Parathyroid adenoma (tissue), 2 donors: ENCODE results near the gene RHCE.
"Not testable (repeated sequence)": the region's sequence is repeated elsewhere in the genome, so short reads cannot be mapped to it uniquely, and the experiment has no call there.

Source experiments
- H2AFZ ChIP-seq: fragments of 300-600 bp; sonication (generic); one replicate; pipeline ENCODE4 v1.7.0; 2017; ENCODE audit warnings: antibody characterized with exemption, mild to moderate bottlenecking
- H3K27ac ChIP-seq: fragments of 300-600 bp; sonication (generic); one replicate; pipeline ENCODE4 v1.7.0; 2017
- H3K27me3 ChIP-seq: fragments of 300-600 bp; sonication (generic); one replicate; pipeline ENCODE4 v1.7.0; 2017; ENCODE audit warnings: low read length; ENCODE audit not compliant: control insufficient read depth, insufficient read depth
- H3K36me3 ChIP-seq: fragments of 300-600 bp; sonication (generic); one replicate; pipeline ENCODE4 v1.7.0; 2017; ENCODE audit warnings: low read length; ENCODE audit not compliant: control insufficient read depth, insufficient read depth
- H3K4me1 ChIP-seq: fragments of 300-600 bp; sonication (generic); one replicate; pipeline ENCODE4 v1.7.0; 2017; ENCODE audit warnings: control low read depth
- H3K4me2 ChIP-seq: fragments of 300-600 bp; sonication (generic); one replicate; pipeline ENCODE4 v1.7.0; 2017; ENCODE audit warnings: low read length
- H3K4me3 ChIP-seq: fragments of 300-600 bp; sonication (generic); one replicate; pipeline ENCODE4 v1.7.0; 2017; ENCODE audit warnings: low read depth, low read length
- H3K79me2 ChIP-seq: fragments of 300-600 bp; sonication (generic); one replicate; pipeline ENCODE4 v1.7.0; 2017; ENCODE audit warnings: control low read depth
- H3K9ac ChIP-seq: fragments of 300-600 bp; sonication (generic); one replicate; pipeline ENCODE4 v1.7.0; 2017; ENCODE audit warnings: mild to moderate bottlenecking
- H3K9me3 ChIP-seq: fragments of 300-600 bp; sonication (generic); one replicate; pipeline ENCODE4 v1.7.0; 2017; ENCODE audit warnings: low read length; ENCODE audit not compliant: control insufficient read depth
- CTCF ChIP-seq: fragments of 300-600 bp; sonication (generic); IDR thresholded peaks from one replicate; pipeline ENCODE4 v1.7.0; 2017; ENCODE audit warnings: antibody characterized with exemption, mild to moderate bottlenecking
- donor health status: primary hyperparathyroidism.

The RHCE gene

GRCh38 chr1:25392841-25393240 lies 27.8 kb downstream of the RHCE start:
- no peaks in the 10 kb centered on the region for H3K36me3 ChIP-seq
- H3K4me2 ChIP-seq: no peak overlapping the region
- H3K9ac ChIP-seq: no peak overlapping the region
- no peak overlapping the region for H3K4me3 ChIP-seq
- H3K9me3 ChIP-seq: no peaks in the 10 kb centered on the region
- H2AFZ ChIP-seq: no peak overlapping the region
- no peak for TF ChIP-seq CTCF
- H3K27me3 ChIP-seq: no peaks in the 10 kb centered on the region
- no peaks in the 10 kb centered on the region for H3K4me1 ChIP-seq
- H3K79me2 ChIP-seq: no peaks in the 10 kb centered on the region
- H3K27ac ChIP-seq: no peak overlapping the region

- H3K79me2 ChIP-seq, H3K9ac ChIP-seq, H2AFZ ChIP-seq, H3K27me3 ChIP-seq, H3K4me1 ChIP-seq, H3K4me2 ChIP-seq, H3K4me3 ChIP-seq, H3K36me3 ChIP-seq, H3K27ac ChIP-seq, H3K9me3 ChIP-seq: not testable (repeated sequence)
Measured at GRCh38 chr1:25389721-25390120, 30.9 kb downstream of the RHCE start.

DNA sequence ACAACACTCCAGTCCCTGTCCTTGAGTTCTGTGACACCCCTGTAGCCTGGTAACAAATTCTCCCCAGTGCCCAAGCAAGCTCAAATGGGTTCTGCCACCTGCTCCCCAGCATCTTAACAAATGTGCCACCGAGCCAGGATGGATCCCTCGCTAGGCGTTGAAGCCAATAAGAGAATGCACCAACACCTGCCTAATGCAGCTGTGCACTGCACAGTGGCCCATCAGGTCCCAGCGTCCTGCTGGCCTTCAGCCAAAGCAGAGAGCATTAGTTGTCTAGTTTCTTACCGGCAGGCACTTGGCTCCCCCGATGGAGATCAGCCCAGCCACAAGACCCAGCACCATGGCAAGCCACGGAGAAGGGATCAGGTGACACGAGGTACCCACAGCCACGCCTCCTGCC lies 31.9 kb downstream of the RHCE start:
- H3K27ac ChIP-seq, H3K4me2 ChIP-seq, H3K4me1 ChIP-seq, H3K79me2 ChIP-seq, H3K9ac ChIP-seq, H2AFZ ChIP-seq, H3K4me3 ChIP-seq, H3K36me3 ChIP-seq, H3K27me3 ChIP-seq, H3K9me3 ChIP-seq: not testable (repeated sequence)

GRCh38 chr1:25387096-25387495 lies 33.5 kb downstream of the RHCE start:
- H3K27me3 ChIP-seq, H3K9me3 ChIP-seq, H3K27ac ChIP-seq, H3K79me2 ChIP-seq, H3K4me2 ChIP-seq, H3K4me1 ChIP-seq, H3K36me3 ChIP-seq, H2AFZ ChIP-seq, H3K9ac ChIP-seq, H3K4me3 ChIP-seq: not testable (repeated sequence)

DNA sequence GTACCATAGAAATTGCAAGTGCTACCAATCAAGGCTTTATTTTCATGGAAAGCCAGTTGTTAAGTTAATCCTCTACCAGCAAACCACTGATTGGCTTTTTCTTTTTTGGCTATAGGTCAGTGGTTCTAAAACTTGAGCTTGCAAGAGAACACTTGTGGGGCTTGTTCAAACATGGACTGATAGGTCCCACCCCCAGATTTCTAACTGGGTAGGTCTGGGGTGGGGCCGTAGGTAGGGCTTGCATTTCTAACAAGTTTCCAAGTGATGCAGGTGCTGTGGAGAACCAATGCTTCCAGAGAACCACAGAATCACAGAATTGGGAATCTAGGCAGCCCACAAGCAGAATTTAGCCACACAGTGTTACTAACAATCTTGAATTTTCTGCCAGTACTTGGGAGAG lies 36.8 kb downstream of the RHCE start:
- H3K36me3 ChIP-seq, H3K27ac ChIP-seq, H3K79me2 ChIP-seq, H3K4me3 ChIP-seq, H3K27me3 ChIP-seq, H3K9me3 ChIP-seq, H2AFZ ChIP-seq, H3K4me2 ChIP-seq, H3K9ac ChIP-seq, H3K4me1 ChIP-seq: not testable (repeated sequence)

- not testable (repeated sequence) for H3K79me2 ChIP-seq, H3K4me2 ChIP-seq, H2AFZ ChIP-seq, H3K4me3 ChIP-seq, H3K27me3 ChIP-seq, H3K36me3 ChIP-seq, H3K9ac ChIP-seq, H3K9me3 ChIP-seq, H3K27ac ChIP-seq, H3K4me1 ChIP-seq
Measured at GRCh38 chr1:25383090-25383489, 37.5 kb downstream of the RHCE start.

DNA sequence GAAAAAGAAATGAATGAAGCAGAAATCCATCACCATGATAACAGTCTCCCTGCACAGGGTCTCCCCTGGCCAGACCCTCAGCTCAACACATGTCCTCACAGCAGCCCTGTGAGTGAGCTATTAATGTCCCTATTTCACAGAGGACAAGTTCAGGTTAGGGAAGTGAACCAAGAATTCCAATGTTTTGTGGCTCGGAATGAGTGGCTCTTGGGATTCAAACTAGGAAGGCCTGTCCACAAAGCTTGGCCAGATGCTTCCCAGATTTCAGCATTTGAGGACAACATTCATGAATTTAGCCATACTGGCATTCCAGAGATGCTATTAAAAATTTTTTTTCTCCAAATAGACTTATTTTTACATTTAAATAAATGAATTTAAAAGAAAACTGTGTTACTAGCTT lies 38.1 kb downstream of the RHCE start:
- H3K27ac ChIP-seq, H3K4me1 ChIP-seq, H3K27me3 ChIP-seq, H3K4me2 ChIP-seq, H3K9ac ChIP-seq, H3K9me3 ChIP-seq, H2AFZ ChIP-seq, H3K36me3 ChIP-seq, H3K4me3 ChIP-seq, H3K79me2 ChIP-seq: not testable (repeated sequence)

DNA sequence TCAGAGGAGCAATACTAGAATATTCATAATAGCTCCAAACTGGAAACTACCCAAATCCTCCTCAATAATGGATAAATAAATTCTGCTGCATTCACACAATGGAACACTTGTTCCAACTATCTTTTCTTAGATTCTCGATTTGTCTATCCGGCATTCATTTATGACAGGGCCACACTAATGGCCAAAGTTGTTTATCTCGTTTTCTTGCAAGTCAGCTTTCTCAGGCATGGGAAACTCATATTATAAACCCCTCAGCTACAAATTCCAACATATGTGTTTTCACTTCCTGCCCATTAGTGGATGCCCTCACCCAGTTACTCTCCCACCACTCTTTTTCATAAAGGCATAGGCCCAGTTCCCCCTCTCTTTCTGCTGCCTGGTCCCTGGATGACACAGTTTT lies 42.3 kb downstream of the RHCE start:
- H3K9ac ChIP-seq, H3K27ac ChIP-seq, H3K79me2 ChIP-seq, H3K4me2 ChIP-seq, H3K27me3 ChIP-seq, H3K36me3 ChIP-seq, H3K4me3 ChIP-seq, H3K9me3 ChIP-seq, H2AFZ ChIP-seq, H3K4me1 ChIP-seq: not testable (repeated sequence)

- not testable (repeated sequence) for H3K9me3 ChIP-seq, H3K4me1 ChIP-seq, H3K4me2 ChIP-seq, H3K4me3 ChIP-seq, H3K27ac ChIP-seq, H3K9ac ChIP-seq, H2AFZ ChIP-seq, H3K79me2 ChIP-seq, H3K27me3 ChIP-seq, H3K36me3 ChIP-seq
Measured at GRCh38 chr1:25371757-25372156, 48.9 kb downstream of the RHCE start.

DNA sequence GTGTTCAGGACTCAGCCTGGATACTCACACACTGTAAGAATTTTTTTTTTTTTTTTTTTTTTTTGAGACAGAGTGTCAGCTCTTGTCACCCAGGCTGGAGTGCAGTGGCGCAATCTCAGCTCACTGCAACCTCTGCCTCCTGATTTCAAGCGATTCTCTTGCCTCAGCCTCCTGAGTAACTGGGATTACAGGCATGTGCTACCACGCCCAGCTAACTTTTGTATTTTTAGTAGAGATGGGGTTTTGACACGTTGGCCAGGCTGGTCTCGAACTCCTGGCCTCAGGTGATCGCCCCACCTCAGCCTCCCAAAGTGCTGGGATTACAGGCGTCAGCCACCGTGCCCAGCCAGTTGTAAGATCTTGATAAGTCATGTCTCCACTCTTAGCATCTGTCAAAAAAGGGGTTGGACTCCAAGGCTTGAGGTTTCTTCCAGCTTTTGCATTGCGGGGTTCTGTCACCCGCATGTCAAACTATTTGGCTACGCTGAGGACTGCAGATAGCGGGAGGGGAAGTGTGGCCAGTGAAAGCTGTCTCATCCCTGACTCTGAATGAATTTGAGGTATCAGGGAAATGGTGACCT lies 50.8 kb downstream of the RHCE start:
- not testable (repeated sequence) for H3K4me1 ChIP-seq, H3K27ac ChIP-seq, H3K79me2 ChIP-seq, H3K4me2 ChIP-seq, H3K9me3 ChIP-seq, H3K4me3 ChIP-seq, H2AFZ ChIP-seq, H3K9ac ChIP-seq, H3K36me3 ChIP-seq, H3K27me3 ChIP-seq
